Erythroblast (primary cell): ENCODE results near the gene HAPLN1.

Source experiments
- GATA1 ChIP-seq: IDR thresholded peaks from 2 replicates; pipeline ENCODE4 v1.6.1; 2011; ENCODE audit warnings: low read depth, mild to moderate bottlenecking, control low read depth, low read length, moderate library complexity
- POLR2A ChIP-seq: IDR thresholded peaks from 2 replicates; pipeline ENCODE4 v1.6.1; 2011; ENCODE audit warnings: mild to moderate bottlenecking, low read length

- TF ChIP-seq POLR2A (no peak), GATA1 (no peak)
Measured at GRCh38 chr5:83672158-83672557, 48.5 kb downstream of the HAPLN1 start.
